PC-9 (cell line): ENCODE measurements around the gene MAGI1.

ENCODE experiments used
- EZH2 ChIP-seq: fragments of 200-600 bp; sonication (generic); IDR thresholded peaks from 2 replicates; pipeline ENCODE4 v1.8.0; 2017; ENCODE audit warnings: antibody characterized with exemption, low read depth
- TF ChIP-seq, protein P1 (sequence below): fragments of 200-600 bp; sonication (generic); conservative IDR thresholded peaks from 2 replicates; pipeline ENCODE4 v1.6.1; 2017; ENCODE audit warnings: mixed run types, antibody characterized with exemption, mild to moderate bottlenecking, moderate library complexity

DNA sequence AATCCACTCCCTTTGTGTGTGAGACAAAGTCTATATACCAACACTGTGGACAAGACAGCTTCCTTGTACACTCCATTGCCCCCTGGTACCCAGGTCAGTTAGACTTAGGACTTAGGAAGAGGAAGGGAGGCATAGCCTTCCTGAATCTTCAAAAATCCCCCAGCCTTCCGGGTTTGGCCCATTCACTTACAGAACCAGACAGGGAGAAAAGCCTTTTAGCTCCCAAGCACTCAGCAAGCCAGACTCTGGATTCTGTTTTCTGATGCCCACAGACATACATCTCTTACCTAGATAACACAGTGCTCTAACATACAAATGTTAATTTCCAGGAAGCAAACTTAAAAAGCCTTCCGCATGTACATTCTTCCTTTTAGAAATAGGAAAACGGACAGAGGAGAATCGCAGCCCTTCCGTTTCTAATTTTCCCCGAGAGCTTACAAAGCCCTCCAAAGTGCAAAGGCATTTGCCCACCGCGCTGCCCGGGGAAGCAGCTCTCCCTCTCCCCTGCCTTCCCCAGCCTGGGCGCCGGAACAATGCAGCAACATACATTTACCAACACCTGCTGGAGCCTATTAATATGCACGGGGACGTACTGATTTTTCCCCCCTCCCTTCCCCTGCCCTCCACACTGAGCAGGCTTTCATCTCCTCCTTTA lies 442.0 kb downstream of the MAGI1 start:
- TF ChIP-seq, protein P1, sequence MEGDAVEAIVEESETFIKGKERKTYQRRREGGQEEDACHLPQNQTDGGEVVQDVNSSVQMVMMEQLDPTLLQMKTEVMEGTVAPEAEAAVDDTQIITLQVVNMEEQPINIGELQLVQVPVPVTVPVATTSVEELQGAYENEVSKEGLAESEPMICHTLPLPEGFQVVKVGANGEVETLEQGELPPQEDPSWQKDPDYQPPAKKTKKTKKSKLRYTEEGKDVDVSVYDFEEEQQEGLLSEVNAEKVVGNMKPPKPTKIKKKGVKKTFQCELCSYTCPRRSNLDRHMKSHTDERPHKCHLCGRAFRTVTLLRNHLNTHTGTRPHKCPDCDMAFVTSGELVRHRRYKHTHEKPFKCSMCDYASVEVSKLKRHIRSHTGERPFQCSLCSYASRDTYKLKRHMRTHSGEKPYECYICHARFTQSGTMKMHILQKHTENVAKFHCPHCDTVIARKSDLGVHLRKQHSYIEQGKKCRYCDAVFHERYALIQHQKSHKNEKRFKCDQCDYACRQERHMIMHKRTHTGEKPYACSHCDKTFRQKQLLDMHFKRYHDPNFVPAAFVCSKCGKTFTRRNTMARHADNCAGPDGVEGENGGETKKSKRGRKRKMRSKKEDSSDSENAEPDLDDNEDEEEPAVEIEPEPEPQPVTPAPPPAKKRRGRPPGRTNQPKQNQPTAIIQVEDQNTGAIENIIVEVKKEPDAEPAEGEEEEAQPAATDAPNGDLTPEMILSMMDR, result no peak
- TF ChIP-seq EZH2, result no peak
